K562 (cell line): ENCODE data around the gene CTPS1. TPM values are rescaled to one million over a fixed set of nuclear protein-coding genes. Genes with fewer than 3 reads are reported as not detected.

ENCODE experiments used
- ATAC-seq: fragments of 200-7000 bp; cut with Tn5 transposase; 3 replicates; pipeline ENCODE4 v1.9.1; 2020; ENCODE audit warnings: moderate library complexity
- BruUV-seq: library from RNA; stranded (reverse); fragments of 400-500 nt; replicated peaks from 2 replicates; lab custom pipeline; 2021; lab: Mats Ljungman, UMichigan
- CTCF ChIA-PET: fragments of 300-600 bp; formaldehyde crosslinking; extraction: SDS; loops from one replicate; lab custom pipeline; 2021; ENCODE audit warnings: low intra/inter-chr PET ratio; lab: Yijun Ruan, JAX
- POLR2A ChIA-PET: fragments of 300-600, 350-650 bp; sonication (Branson Sonifier 250); formaldehyde crosslinking; extraction: SDS; loops from one replicate; lab custom pipeline; 2021; ENCODE audit warnings: antibody characterized with exemption, inconsistent platforms; lab: Yijun Ruan, JAX
- DNase-seq, 4 experiments: peaks; one replicate each; pipeline versions ENCODE4 v3.0.0 to v3.0.0-alpha.2; 2011 to 2018; ENCODE audit warnings: low spot score in 3 of 4, mixed read lengths in 3 of 4; ENCODE audit errors: extremely low read depth in 1 of 4
- FAIRE-seq: peaks from 2 replicates; lab custom pipeline; 2011; peaks lifted over from hg19 to GRCh38; lab: Jason Lieb, UNC
- H2AFZ ChIP-seq: 2 replicates; pipeline ENCODE4 v1.6.0; 2011; ENCODE audit warnings: low read depth, low read length, control low read depth, inconsistent platforms
- H3K27ac ChIP-seq: fragments of 200-600 bp; 3 replicates; pipeline ENCODE4 v1.8.0; 2011; ENCODE audit warnings: low read depth, mild to moderate bottlenecking, control low read depth, inconsistent platforms, low read length, moderate library complexity, mixed read lengths; ENCODE audit errors: extremely low read depth
- H3K27me3 ChIP-seq, 2 experiments: fragments of 300-600 bp in 1 of 2; 2 replicates in 1 of 2; 3 replicates in 1 of 2; pipeline versions ENCODE4 v1.6.0 to v1.8.0; 2011; ENCODE audit warnings: inconsistent platforms in 2 of 2, low read length in 2 of 2, mild to moderate bottlenecking in 1 of 2, mixed read lengths in 1 of 2, moderate library complexity in 1 of 2; ENCODE audit not compliant: control insufficient read depth in 2 of 2, insufficient read depth in 2 of 2
- H3K36me3 ChIP-seq: fragments of 300-600 bp; 3 replicates; pipeline ENCODE4 v1.8.0; 2011; ENCODE audit warnings: mild to moderate bottlenecking, low read length, inconsistent platforms; ENCODE audit not compliant: control insufficient read depth, insufficient read depth
- H3K4me1 ChIP-seq, 2 experiments: fragments of 200-600 bp in 1 of 2; replicated peaks in 1 of 2; 2 replicates in 1 of 2; 3 replicates in 1 of 2; pipeline versions ENCODE4 v1.5.1 to v1.8.0; 2011; ENCODE audit warnings: inconsistent platforms in 2 of 2, low read length in 2 of 2, mild to moderate bottlenecking in 1 of 2, mixed read lengths in 1 of 2, moderate library complexity in 1 of 2; ENCODE audit not compliant: control insufficient read depth in 2 of 2, insufficient read depth in 2 of 2
- H3K4me2 ChIP-seq: 2 replicates; pipeline ENCODE4 v1.6.1; 2011; ENCODE audit warnings: low read length, control low read depth, inconsistent platforms, mixed read lengths; ENCODE audit not compliant: insufficient read depth
- H3K4me3 ChIP-seq: fragments of 200-600 bp; sonication (generic), shearing (Covaris generic); 2 replicates; pipeline ENCODE4 v1.5.1; 2016; ENCODE audit warnings: control low read depth, inconsistent platforms
- H3K79me2 ChIP-seq: fragments of 200-600 bp; 3 replicates; pipeline ENCODE4 v1.8.0; 2011; ENCODE audit warnings: low read length, inconsistent platforms; ENCODE audit not compliant: control insufficient read depth, insufficient read depth
- H3K9ac ChIP-seq, 2 experiments: 2 replicates each; pipeline versions ENCODE4 v1.6.0 to v1.6.1; 2011; ENCODE audit warnings: low read depth in 2 of 2, low read length in 2 of 2, control low read depth in 1 of 2, inconsistent platforms in 1 of 2, mild to moderate bottlenecking in 1 of 2, mixed read lengths in 1 of 2; ENCODE audit not compliant: insufficient read depth in 1 of 2
- H3K9me1 ChIP-seq: one replicate; pipeline ENCODE4 v1.6.0; 2011; ENCODE audit warnings: inconsistent platforms, mild to moderate bottlenecking, low read length, moderate library complexity; ENCODE audit not compliant: control insufficient read depth, insufficient read depth
- H3K9me3 ChIP-seq: replicated peaks from 2 replicates; pipeline ENCODE4 v1.5.1; 2011; ENCODE audit warnings: low read depth, low read length, inconsistent platforms; ENCODE audit not compliant: control insufficient read depth, insufficient read depth
- H4K20me1 ChIP-seq: replicated peaks from 2 replicates; pipeline ENCODE4 v1.6.1; 2011; ENCODE audit warnings: low read length, inconsistent platforms, mixed read lengths; ENCODE audit not compliant: control insufficient read depth, insufficient read depth
- BHLHE40 ChIP-seq: IDR thresholded peaks from 2 replicates; pipeline ENCODE4 v1.6.1; 2011; ENCODE audit warnings: low read length, improper control_type of control experiment
- CEBPB ChIP-seq: fragments of 450-650 bp; IDR thresholded peaks from 2 replicates; pipeline ENCODE4 v1.6.1; 2016; ENCODE audit warnings: missing genetic modification characterization, missing compliant biosample characterization
- CEBPG ChIP-seq, 3 experiments: fragments of 200-800 bp in 1 of 3; sonication (Bioruptor generic) in 1 of 3; sonication (generic) in 1 of 3; formaldehyde crosslinking in 1 of 3; IDR thresholded peaks in 2 of 3; conservative IDR thresholded peaks in 1 of 3; 2 replicates each; pipeline versions ENCODE4 v1.6.1 to v1.8.0; 2016 to 2022; ENCODE audit warnings: missing compliant biosample characterization in 2 of 3, missing genetic modification characterization in 2 of 3, mild to moderate bottlenecking in 1 of 3, missing genetic modification reagents in 1 of 3
- ZNF146 ChIP-seq: IDR thresholded peaks from one replicate; pipeline ENCODE4 v1.6.1; 2018; ENCODE audit warnings: missing compliant biosample characterization; ENCODE audit not compliant: unreplicated experiment
- ZNF79 ChIP-seq: fragments of 250-450 bp; sonication (Bioruptor Pico); IDR thresholded peaks from 2 replicates; pipeline ENCODE4 v1.4.0; 2020; ENCODE audit warnings: low read depth, mild to moderate bottlenecking, moderate library complexity
- WGBS: fragments of 100-300 bp; shearing (Covaris generic); methylation state at CpG from one replicate; pipeline ENCODE4 v1.1.6; 2016; ENCODE audit warnings: low coverage, mixed read lengths; ENCODE audit not compliant: insufficient coverage; ENCODE audit errors: missing lambda C conversion rate; 5-methylcytosine and 5-hydroxymethylcytosine counted together
- in situ Hi-C: fragments of 300-500 bp; cut with MboI; formaldehyde crosslinking; loops from 4 replicates; pipeline ENCODE4 v1.15.0; 2018; ENCODE audit warnings: inconsistent platforms, mixed read lengths
- intact Hi-C: fragments of 100-400 bp; cut with micrococcal nuclease; formaldehyde crosslinking; loops from 2 replicates; pipeline ENCODE4 v1.14.2; 2022
- polyA plus RNA-seq, 8 experiments: library from polyadenylated mRNA; depleted of rRNA in 4 of 8; stranded (reverse) in 5 of 8; unstranded in 3 of 8; fragments of >200 nt; fragmentation: Nextera tagmentation in 2 of 8; fragmentation: Illumina TruSeq in 1 of 8; extraction: Ambion mirVana in 2 of 8; extraction: Trizol in 1 of 8; gene quantifications; 2 replicates each; pipeline versions ENCODE4 v1.2.1 to v1.2.3, GENCODE V29; 2011 to 2014; ENCODE audit warnings: inconsistent platforms in 1 of 8, missing spikeins in 1 of 8
- total RNA-seq, 7 experiments: library from RNA; depleted of rRNA in 6 of 7; stranded (reverse); fragments of >200 nt in 6 of 7; fragmentation: Illumina TruSeq in 2 of 7; extraction: Trizol in 2 of 7; gene quantifications; 2 replicates each; pipeline versions ENCODE4 v1.2.1 to v1.2.3, GENCODE V29; 2011 to 2021; ENCODE audit warnings: low replicate concordance in 1 of 7

Gene CTPS1
- total and polyA plus RNA-seq, 9 of the 15 experiments (the other 6 are each of a cell fraction or from before 2014, with no cell fraction given), result 44.4 to 164 (median 87.7) TPM

- TF ChIP-seq BHLHE40 (no peak), ZNF79 (CRISPR knock-in tag) (no peak)
Observed at GRCh38 chr1:40984066-40984465, 4.6 kb downstream of the CTPS1 start (continued).

GRCh38 chr1:40984531-40984930 is 5.0 kb downstream of the CTPS1 start:
- Histone ChIP-seq H3K4me1 (peaks cover 17 to 25% of the 10 kb centered on the region in 2 experiments), H4K20me1 (peaks cover 11% of the 10 kb centered on the region), H3K79me2 (peaks cover 55% of the 10 kb centered on the region), H3K9ac (no peak overlapping the region), H3K27me3 (no peaks in the 10 kb centered on the region), H3K9me3 (no peaks in the 10 kb centered on the region), H3K27ac (no peak overlapping the region), H3K4me2 (no peak overlapping the region), H3K36me3 (peaks cover 87% of the 10 kb centered on the region), H3K4me3 (no peak overlapping the region), H3K9me1 (peaks cover 4% of the 10 kb centered on the region), H2AFZ (no peak overlapping the region)
- 96% methylated on average over 4 of the region's 4 CpGs for WGBS
- DNase-seq (no peak), ATAC-seq (no peak), FAIRE-seq (no peak)
- ChIA-PET CTCF (no interaction called here), POLR2A (interaction anchor here (0.6 to 3.9 kb wide), 4 partner anchors 9 to 86 kb away, joined by 3 to 24 read pairs (median 3); no protein-coding TSS in a partner anchor)
- no peak for TF ChIP-seq CEBPG (CRISPR knock-in tag; IDR thresholded peaks at IDR 0.05)
- TF ChIP-seq CEBPG (tag; conservative IDR thresholded peaks at IDR 0.05 in 1 of 2, IDR thresholded peaks at IDR 0.05 in 1 of 2), result peak in 1 of 2 experiments; percentile 59; a peak in 2 of 4 replicates
- TF ChIP-seq ZNF146, result no peak
- TF ChIP-seq CEBPB (tag), result peak; percentile 62
- intact Hi-C loops, result no loop called here
- in situ Hi-C loops, result no loop called here
- no TSS peak for BruUV-seq
